GM12875 (cell line): ENCODE results near the gene DCP1B.

Experiments
- H3K4me3 ChIP-seq: one replicate; pipeline ENCODE4 v1.5.1; 2011; ENCODE audit warnings: low read depth, low read length, control low read depth
- CTCF ChIP-seq: IDR thresholded peaks from 2 replicates; pipeline ENCODE4 v1.5.1; 2011; ENCODE audit warnings: low read depth, mild to moderate bottlenecking, control low read depth, inconsistent platforms, low read length, moderate library complexity, borderline replicate concordance; ENCODE audit not compliant: insufficient read depth

DCP1B gene

GRCh38 chr12:1974812-1975211 lies 29.4 kb downstream of the DCP1B start:
- H3K4me3 ChIP-seq: no peak overlapping the region
- TF ChIP-seq CTCF: no peak

- H3K4me3 ChIP-seq: no peak overlapping the region
- TF ChIP-seq CTCF: no peak
Measured at GRCh38 chr12:1972856-1973317, 31.4 kb downstream of the DCP1B start.

GRCh38 chr12:1972260-1972659 lies 32.0 kb downstream of the DCP1B start:
- TF ChIP-seq CTCF: no peak
- H3K4me3 ChIP-seq: no peak overlapping the region

- no peak overlapping the region for H3K4me3 ChIP-seq
- no peak for TF ChIP-seq CTCF
Measured at GRCh38 chr12:1970331-1970900, 33.8 kb downstream of the DCP1B start.

- no peak overlapping the region for H3K4me3 ChIP-seq
- no peak for TF ChIP-seq CTCF
Measured at GRCh38 chr12:1966561-1967226, 37.6 kb downstream of the DCP1B start.

GRCh38 chr12:1965916-1966315 lies 38.3 kb downstream of the DCP1B start:
- H3K4me3 ChIP-seq: no peak overlapping the region
- no peak for TF ChIP-seq CTCF
